ENCODE data around the gene NCK2.

NCK2 gene

GRCh38 chr2:105860567-105860966 lies 115.9 kb downstream of the NCK2 start:
- DNase-seq (ENCODE audit: extremely low read depth, low read depth), result no peak
- no peak for TF ChIP-seq CTCF (IDR thresholded peaks at IDR 0.05; ENCODE audit: low read depth, low read length)

GRCh38 chr2:105861200-105861599 lies 116.5 kb downstream of the NCK2 start:
- DNase-seq (ENCODE audit: extremely low read depth, low read depth), result no peak
- no peak for TF ChIP-seq CTCF (IDR thresholded peaks at IDR 0.05; ENCODE audit: low read depth, low read length)

GRCh38 chr2:105862843-105863242 lies 118.1 kb downstream of the NCK2 start:
- DNase-seq (ENCODE audit: extremely low read depth, low read depth), result no peak
- no peak for TF ChIP-seq CTCF (IDR thresholded peaks at IDR 0.05; ENCODE audit: low read depth, low read length)

- no peak for DNase-seq (ENCODE audit: extremely low read depth, low read depth)
- TF ChIP-seq CTCF (IDR thresholded peaks at IDR 0.05; ENCODE audit: low read depth, low read length), result no peak
Measured at GRCh38 chr2:105864262-105864661, 119.5 kb downstream of the NCK2 start.

- no peak for DNase-seq (ENCODE audit: extremely low read depth, low read depth)
- TF ChIP-seq CTCF (IDR thresholded peaks at IDR 0.05; ENCODE audit: low read depth, low read length), result no peak
Measured at GRCh38 chr2:105865222-105865913, 120.7 kb downstream of the NCK2 start.

GRCh38 chr2:105866216-105867185 lies 121.8 kb downstream of the NCK2 start:
- DNase-seq (ENCODE audit: extremely low read depth, low read depth), result no peak
- TF ChIP-seq CTCF (IDR thresholded peaks at IDR 0.05; ENCODE audit: low read depth, low read length), result no peak

GRCh38 chr2:105867587-105867986 lies 122.9 kb downstream of the NCK2 start:
- no peak for DNase-seq (ENCODE audit: extremely low read depth, low read depth)
- no peak for TF ChIP-seq CTCF (IDR thresholded peaks at IDR 0.05; ENCODE audit: low read depth, low read length)

Data from AG09319 (cell line).